Kidney epithelial cell (primary cell): ENCODE results near the gene ADAM12. TPM values are rescaled to one million over a fixed set of nuclear protein-coding genes. Genes with fewer than 3 reads are reported as not detected.

Experiments used
- DNase-seq: peaks from one replicate; pipeline ENCODE4 v3.0.0-alpha.2; 2010; ENCODE audit warnings: low read depth
- H3K27me3 ChIP-seq: 2 replicates; pipeline ENCODE4 v1.6.0; 2011; ENCODE audit warnings: low read length; ENCODE audit not compliant: control insufficient read depth, insufficient read depth
- H3K36me3 ChIP-seq: 2 replicates; pipeline ENCODE4 v1.5.1; 2011; ENCODE audit warnings: low read length; ENCODE audit not compliant: control insufficient read depth, insufficient read depth
- H3K4me3 ChIP-seq: 2 replicates; pipeline ENCODE4 v1.5.1; 2011; ENCODE audit warnings: low read depth, mild to moderate bottlenecking, control low read depth, low read length
- CTCF ChIP-seq: IDR thresholded peaks from 2 replicates; pipeline ENCODE4 v1.5.1; 2011; ENCODE audit warnings: mild to moderate bottlenecking, moderate library complexity, low read length, control low read depth, inconsistent platforms; ENCODE audit not compliant: insufficient read depth, poor library complexity, severe bottlenecking
- total RNA-seq: library from RNA; depleted of rRNA; stranded (reverse); fragments of >200 nt; gene quantifications from 2 replicates; pipeline ENCODE4 v1.2.3, GENCODE V29; 2015

ADAM12 gene
- total RNA-seq, 1 donor from 2014 or later, result 21.9 TPM

DNA sequence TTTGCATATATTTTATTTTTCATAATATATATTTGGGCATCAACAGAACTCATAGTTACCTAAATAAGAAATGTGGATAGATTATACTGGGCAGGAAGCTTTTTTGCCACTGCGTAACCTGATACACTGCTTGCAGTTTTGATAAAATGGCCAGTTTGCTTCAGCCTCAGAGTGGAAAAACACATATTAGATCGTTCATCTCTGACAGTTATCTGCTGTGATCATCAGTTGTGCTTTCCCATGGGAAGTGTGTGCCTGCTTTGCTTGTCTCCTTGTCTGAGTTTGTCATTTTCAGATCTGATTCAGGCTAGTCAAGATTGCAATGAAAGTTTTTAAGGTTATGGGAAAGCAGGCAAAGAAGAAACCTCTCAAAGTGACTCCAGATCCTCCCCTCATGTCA is 54.0 kb downstream of the ADAM12 start:
- Histone ChIP-seq H3K4me3 (no peak overlapping the region), H3K27me3 (no peaks in the 10 kb centered on the region), H3K36me3 (no peaks in the 10 kb centered on the region)
- TF ChIP-seq CTCF, result no peak
- DNase-seq, result no peak

DNA sequence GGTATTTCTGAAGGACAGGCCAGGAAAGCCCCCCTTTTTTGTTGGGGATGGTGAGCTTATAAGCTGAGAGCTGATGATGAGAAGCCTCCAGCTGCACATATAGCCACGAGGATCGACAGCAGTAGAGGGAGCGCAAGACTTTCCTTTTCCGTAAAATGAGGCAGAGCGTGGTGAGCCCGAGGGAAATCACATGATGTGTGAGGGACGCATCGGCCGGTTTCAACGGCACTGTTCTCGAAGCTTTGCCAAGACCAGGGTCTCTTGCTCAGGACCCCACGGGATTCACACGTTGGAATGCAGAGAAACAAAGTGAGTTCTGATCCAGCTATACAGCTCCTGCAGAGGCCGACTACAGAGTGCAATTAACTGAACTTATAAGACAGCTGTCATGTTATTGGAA is 55.7 kb downstream of the ADAM12 start:
- no peak overlapping the region for H3K4me3 ChIP-seq
- no peak for DNase-seq
- no peak for TF ChIP-seq CTCF
- no peaks in the 10 kb centered on the region for H3K27me3 ChIP-seq
- H3K36me3 ChIP-seq, result no peaks in the 10 kb centered on the region

GRCh38 chr10:126331101-126331500 is 57.2 kb downstream of the ADAM12 start:
- DNase-seq, result no peak
- no peak overlapping the region for H3K4me3 ChIP-seq
- no peaks in the 10 kb centered on the region for H3K36me3 ChIP-seq

DNA sequence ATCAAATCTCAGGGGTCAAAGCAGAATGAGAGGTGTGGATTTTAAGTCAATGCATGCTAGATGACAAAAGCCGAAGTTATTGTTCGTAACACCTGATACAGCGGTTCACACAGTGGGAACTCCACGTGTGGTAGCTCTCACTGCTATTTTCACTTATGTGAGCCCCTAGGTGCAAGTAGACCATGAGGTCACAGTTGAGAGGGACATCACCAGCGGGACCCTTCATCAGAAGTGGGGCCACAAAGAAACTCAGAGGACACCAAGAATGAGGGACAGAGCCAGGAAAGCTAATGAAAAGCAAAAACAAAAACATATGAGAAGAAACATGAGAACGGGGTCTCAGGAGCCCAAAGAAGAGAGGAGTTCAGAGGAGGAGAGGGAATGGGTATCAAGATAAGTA is 63.5 kb downstream of the ADAM12 start:
- H3K36me3 ChIP-seq, result no peaks in the 10 kb centered on the region
- TF ChIP-seq CTCF, result no peak
- DNase-seq, result no peak
- no peaks in the 10 kb centered on the region for H3K27me3 ChIP-seq
- H3K4me3 ChIP-seq, result no peak overlapping the region

More at GRCh38 chr10:126331101-126331500, 57.2 kb downstream of the ADAM12 start:
- no peak for TF ChIP-seq CTCF
- H3K27me3 ChIP-seq, result no peaks in the 10 kb centered on the region

GRCh38 chr10:126321440-126321839 is 66.8 kb downstream of the ADAM12 start:
- Histone ChIP-seq H3K36me3 (no peaks in the 10 kb centered on the region), H3K27me3 (no peaks in the 10 kb centered on the region), H3K4me3 (no peak overlapping the region)
- no peak for DNase-seq
- TF ChIP-seq CTCF, result no peak

- Histone ChIP-seq H3K4me3 (no peak overlapping the region), H3K36me3 (no peaks in the 10 kb centered on the region), H3K27me3 (no peaks in the 10 kb centered on the region)
- no peak for TF ChIP-seq CTCF
- no peak for DNase-seq
Observed at GRCh38 chr10:126317751-126318150, 70.5 kb downstream of the ADAM12 start.
